HEK293 (cell line): ENCODE data around the gene ARMH3.

Experiments used
- GLI4 ChIP-seq: fragments of 450-650 bp; formaldehyde crosslinking; IDR thresholded peaks from 2 replicates; pipeline ENCODE4 v1.5.1; 2016; ENCODE audit warnings: missing biosample characterization, missing genetic modification characterization
- TCF7L2 ChIP-seq: IDR thresholded peaks from 2 replicates; pipeline ENCODE4 v1.6.1; 2011; ENCODE audit warnings: low read depth, mild to moderate bottlenecking, inconsistent platforms, low read length, moderate library complexity, borderline replicate concordance
- ZNF658 ChIP-seq: fragments of 450-650 bp; formaldehyde crosslinking; IDR thresholded peaks from 2 replicates; pipeline ENCODE4; 2016; ENCODE audit warnings: missing biosample characterization, missing genetic modification characterization
- TF ChIP-seq, protein P1 (sequence below): fragments of 450-650 bp; formaldehyde crosslinking; IDR thresholded peaks from 2 replicates; pipeline ENCODE4 v1.5.1; 2016; ENCODE audit warnings: missing biosample characterization, missing genetic modification characterization
- TF ChIP-seq, protein P2 (sequence below): fragments of 450-650 bp; formaldehyde crosslinking; IDR thresholded peaks from 2 replicates; pipeline ENCODE4 v1.5.1; 2016; ENCODE audit warnings: missing biosample characterization, missing genetic modification characterization
- TF ChIP-seq, protein P3 (sequence below): fragments of 450-650 bp; formaldehyde crosslinking; IDR thresholded peaks from 2 replicates; pipeline ENCODE4 v1.5.1; 2017; ENCODE audit warnings: missing biosample characterization, mild to moderate bottlenecking, missing genetic modification characterization, moderate library complexity

DNA sequence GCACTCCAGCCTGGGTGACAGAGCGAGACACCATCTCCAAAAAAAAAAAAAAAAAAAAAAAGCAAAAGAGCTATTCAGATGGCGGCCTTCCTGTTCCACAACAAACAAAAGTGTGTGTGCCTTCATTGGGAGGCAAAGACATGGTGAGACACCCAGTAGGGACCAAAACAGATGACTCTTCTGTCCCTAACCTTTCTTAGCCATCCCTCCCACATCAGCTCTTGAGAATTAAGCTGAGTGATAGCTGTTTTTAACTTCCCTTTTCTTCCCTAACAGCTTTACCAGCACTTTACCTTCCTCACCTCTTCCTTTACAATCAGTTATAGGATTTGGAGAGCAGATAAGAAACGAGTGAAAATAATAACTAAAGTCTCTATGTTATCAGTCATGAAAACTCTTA lies 48.2 kb downstream of the ARMH3 start:
- TF ChIP-seq, protein P1, sequence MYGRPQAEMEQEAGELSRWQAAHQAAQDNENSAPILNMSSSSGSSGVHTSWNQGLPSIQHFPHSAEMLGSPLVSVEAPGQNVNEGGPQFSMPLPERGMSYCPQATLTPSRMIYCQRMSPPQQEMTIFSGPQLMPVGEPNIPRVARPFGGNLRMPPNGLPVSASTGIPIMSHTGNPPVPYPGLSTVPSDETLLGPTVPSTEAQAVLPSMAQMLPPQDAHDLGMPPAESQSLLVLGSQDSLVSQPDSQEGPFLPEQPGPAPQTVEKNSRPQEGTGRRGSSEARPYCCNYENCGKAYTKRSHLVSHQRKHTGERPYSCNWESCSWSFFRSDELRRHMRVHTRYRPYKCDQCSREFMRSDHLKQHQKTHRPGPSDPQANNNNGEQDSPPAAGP, result no peak
- no peak for TF ChIP-seq ZNF658 (tag by site-specific recombination)
- TF ChIP-seq, protein P2, sequence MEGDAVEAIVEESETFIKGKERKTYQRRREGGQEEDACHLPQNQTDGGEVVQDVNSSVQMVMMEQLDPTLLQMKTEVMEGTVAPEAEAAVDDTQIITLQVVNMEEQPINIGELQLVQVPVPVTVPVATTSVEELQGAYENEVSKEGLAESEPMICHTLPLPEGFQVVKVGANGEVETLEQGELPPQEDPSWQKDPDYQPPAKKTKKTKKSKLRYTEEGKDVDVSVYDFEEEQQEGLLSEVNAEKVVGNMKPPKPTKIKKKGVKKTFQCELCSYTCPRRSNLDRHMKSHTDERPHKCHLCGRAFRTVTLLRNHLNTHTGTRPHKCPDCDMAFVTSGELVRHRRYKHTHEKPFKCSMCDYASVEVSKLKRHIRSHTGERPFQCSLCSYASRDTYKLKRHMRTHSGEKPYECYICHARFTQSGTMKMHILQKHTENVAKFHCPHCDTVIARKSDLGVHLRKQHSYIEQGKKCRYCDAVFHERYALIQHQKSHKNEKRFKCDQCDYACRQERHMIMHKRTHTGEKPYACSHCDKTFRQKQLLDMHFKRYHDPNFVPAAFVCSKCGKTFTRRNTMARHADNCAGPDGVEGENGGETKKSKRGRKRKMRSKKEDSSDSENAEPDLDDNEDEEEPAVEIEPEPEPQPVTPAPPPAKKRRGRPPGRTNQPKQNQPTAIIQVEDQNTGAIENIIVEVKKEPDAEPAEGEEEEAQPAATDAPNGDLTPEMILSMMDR (tag by site-specific recombination), result no peak
- TF ChIP-seq, protein P3, sequence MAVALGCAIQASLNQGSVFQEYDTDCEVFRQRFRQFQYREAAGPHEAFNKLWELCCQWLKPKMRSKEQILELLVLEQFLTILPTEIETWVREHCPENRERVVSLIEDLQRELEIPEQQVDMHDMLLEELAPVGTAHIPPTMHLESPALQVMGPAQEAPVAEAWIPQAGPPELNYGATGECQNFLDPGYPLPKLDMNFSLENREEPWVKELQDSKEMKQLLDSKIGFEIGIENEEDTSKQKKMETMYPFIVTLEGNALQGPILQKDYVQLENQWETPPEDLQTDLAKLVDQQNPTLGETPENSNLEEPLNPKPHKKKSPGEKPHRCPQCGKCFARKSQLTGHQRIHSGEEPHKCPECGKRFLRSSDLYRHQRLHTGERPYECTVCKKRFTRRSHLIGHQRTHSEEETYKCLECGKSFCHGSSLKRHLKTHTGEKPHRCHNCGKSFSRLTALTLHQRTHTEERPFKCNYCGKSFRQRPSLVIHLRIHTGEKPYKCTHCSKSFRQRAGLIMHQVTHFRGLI, result no peak
- no peak for TF ChIP-seq TCF7L2
- TF ChIP-seq GLI4 (tag by site-specific recombination), result no peak
